Measurements from ENCODE around the gene MBNL2. TPM values are rescaled to one million over a fixed set of nuclear protein-coding genes. Genes with fewer than 3 reads are reported as not detected.

The MBNL2 gene
- total RNA-seq, 1 donor from 2014 or later = 12.4 TPM

DNA sequence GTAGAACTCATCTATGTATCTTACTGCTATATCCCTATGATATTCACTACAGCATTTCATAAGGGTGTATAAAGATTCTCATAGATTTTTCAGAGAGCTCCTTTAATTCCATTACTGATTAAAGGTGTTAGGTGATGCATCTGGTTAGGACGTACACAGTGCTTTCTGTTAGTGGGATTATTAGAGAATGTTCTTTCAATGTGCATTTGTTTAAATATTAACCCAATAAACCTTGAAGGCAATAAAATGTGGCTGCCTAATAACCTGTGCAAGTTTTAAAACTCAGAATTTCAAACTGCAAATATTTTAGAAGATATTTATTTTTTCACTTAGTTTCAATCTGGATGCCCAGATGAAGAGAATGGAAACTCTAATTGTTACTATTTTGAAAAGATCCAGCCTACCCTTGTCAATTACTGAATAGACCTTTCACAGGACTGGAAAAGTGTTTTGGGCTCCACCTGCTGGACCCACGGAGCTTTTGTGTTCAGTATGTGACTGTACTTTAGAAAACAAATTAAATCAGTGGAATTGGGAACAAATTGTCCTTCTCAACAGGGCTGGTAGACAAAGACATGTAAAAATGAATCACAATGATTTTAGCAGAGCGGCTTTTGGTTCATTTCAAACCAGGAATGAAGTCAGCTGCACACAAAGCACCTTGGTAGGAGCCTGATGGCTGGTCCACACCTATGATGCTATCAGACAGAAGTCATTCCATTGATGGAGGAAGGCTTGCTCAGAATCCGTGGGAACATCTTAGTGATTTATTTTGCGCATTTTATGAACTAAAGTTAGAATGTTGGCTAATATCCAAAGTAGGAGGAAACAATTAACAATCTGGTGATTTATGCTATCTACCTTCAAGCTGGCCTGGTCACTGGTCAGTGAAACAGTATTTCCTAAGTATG, 122.4 kb downstream of the MBNL2 start:
- DNase-seq = peak; percentile 56
- H3K27me3 Mint-ChIP-seq (ENCODE audit: unreplicated experiment) = no peaks in the 10 kb centered on the region
- no peaks in the 10 kb centered on the region for H3K36me3 Mint-ChIP-seq (ENCODE audit: unreplicated experiment)
- peaks cover 7% of the 10 kb centered on the region for H3K4me1 Mint-ChIP-seq (ENCODE audit: low read depth, unreplicated experiment)
- no peak overlapping the region for H3K27ac Mint-ChIP-seq (ENCODE audit: unreplicated experiment)
- TF ChIP-seq, protein P1, sequence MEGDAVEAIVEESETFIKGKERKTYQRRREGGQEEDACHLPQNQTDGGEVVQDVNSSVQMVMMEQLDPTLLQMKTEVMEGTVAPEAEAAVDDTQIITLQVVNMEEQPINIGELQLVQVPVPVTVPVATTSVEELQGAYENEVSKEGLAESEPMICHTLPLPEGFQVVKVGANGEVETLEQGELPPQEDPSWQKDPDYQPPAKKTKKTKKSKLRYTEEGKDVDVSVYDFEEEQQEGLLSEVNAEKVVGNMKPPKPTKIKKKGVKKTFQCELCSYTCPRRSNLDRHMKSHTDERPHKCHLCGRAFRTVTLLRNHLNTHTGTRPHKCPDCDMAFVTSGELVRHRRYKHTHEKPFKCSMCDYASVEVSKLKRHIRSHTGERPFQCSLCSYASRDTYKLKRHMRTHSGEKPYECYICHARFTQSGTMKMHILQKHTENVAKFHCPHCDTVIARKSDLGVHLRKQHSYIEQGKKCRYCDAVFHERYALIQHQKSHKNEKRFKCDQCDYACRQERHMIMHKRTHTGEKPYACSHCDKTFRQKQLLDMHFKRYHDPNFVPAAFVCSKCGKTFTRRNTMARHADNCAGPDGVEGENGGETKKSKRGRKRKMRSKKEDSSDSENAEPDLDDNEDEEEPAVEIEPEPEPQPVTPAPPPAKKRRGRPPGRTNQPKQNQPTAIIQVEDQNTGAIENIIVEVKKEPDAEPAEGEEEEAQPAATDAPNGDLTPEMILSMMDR (IDR thresholded peaks at IDR 0.05; ENCODE audit: partially characterized antibody, unreplicated experiment) = peak; percentile 61
- H3K9me3 Mint-ChIP-seq (ENCODE audit: unreplicated experiment) = peaks cover 1% of the 10 kb centered on the region
- no peak overlapping the region for H3K4me3 Mint-ChIP-seq (ENCODE audit: unreplicated experiment)

DNA sequence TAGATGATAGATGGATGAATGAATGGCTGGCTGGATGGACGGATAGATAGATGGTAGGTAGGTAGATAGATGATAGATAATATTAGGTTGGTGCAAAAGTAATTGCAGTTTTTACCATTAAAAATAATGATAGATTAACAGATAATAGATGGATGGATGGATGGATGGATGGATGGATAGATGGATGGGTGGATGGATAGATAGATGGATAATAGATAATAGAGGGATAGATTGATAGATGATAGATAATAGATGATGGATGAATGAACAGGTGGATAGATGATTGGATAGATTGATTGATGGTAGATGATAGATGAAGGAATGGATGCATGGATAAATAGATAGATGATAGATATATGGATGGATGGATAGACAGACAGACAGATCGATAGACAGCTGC, 124.0 kb downstream of the MBNL2 start:
- no peak for DNase-seq
- TF ChIP-seq, protein P1 (IDR thresholded peaks at IDR 0.05; ENCODE audit: partially characterized antibody, unreplicated experiment) = no peak
- peaks cover 13% of the 10 kb centered on the region for H3K36me3 Mint-ChIP-seq (ENCODE audit: unreplicated experiment)
- no peaks in the 10 kb centered on the region for H3K27me3 Mint-ChIP-seq (ENCODE audit: unreplicated experiment)
- peaks cover 1% of the 10 kb centered on the region for H3K9me3 Mint-ChIP-seq (ENCODE audit: unreplicated experiment)
- peaks cover 2% of the 10 kb centered on the region for H3K4me1 Mint-ChIP-seq (ENCODE audit: low read depth, unreplicated experiment)
- no peak overlapping the region for H3K4me3 Mint-ChIP-seq (ENCODE audit: unreplicated experiment)
- H3K27ac Mint-ChIP-seq (ENCODE audit: unreplicated experiment) = no peak overlapping the region

DNA sequence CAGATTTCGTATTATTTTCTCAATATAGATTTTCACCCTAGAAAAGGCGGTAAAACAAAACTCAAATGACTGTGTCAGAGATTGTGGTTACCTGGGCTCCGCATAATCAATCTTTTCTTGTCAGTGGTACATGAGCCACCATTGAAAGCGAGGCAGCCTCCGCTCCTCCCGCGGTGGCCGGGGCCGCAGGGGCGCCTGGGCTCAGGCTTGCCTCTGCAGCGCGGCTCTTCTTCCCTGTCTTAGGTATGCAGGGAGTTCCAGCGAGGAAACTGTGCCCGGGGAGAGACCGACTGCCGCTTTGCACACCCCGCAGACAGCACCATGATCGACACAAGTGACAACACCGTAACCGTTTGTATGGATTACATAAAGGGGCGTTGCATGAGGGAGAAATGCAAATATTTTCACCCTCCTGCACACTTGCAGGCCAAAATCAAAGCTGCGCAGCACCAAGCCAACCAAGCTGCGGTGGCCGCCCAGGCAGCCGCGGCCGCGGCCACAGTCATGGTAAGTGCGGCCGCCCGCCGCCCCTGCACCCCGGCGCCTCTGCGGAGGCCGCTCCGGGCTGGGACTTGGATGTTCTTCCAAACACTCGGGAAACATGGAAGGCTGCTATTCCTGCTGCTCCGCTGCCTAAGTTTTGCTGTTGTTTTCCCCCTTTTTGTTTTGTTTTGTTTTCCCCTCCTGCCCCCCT, 124.6 kb downstream of the MBNL2 start:
- no peak overlapping the region for H3K4me3 Mint-ChIP-seq (ENCODE audit: unreplicated experiment)
- DNase-seq = no peak
- TF ChIP-seq, protein P1 (IDR thresholded peaks at IDR 0.05; ENCODE audit: partially characterized antibody, unreplicated experiment) = no peak
- H3K4me1 Mint-ChIP-seq (ENCODE audit: low read depth, unreplicated experiment) = no peaks in the 10 kb centered on the region
- H3K36me3 Mint-ChIP-seq (ENCODE audit: unreplicated experiment) = peaks cover 17% of the 10 kb centered on the region
- H3K27me3 Mint-ChIP-seq (ENCODE audit: unreplicated experiment) = no peaks in the 10 kb centered on the region
- peaks cover 4% of the 10 kb centered on the region for H3K9me3 Mint-ChIP-seq (ENCODE audit: unreplicated experiment)
- H3K27ac Mint-ChIP-seq (ENCODE audit: unreplicated experiment) = no peak overlapping the region

DNA sequence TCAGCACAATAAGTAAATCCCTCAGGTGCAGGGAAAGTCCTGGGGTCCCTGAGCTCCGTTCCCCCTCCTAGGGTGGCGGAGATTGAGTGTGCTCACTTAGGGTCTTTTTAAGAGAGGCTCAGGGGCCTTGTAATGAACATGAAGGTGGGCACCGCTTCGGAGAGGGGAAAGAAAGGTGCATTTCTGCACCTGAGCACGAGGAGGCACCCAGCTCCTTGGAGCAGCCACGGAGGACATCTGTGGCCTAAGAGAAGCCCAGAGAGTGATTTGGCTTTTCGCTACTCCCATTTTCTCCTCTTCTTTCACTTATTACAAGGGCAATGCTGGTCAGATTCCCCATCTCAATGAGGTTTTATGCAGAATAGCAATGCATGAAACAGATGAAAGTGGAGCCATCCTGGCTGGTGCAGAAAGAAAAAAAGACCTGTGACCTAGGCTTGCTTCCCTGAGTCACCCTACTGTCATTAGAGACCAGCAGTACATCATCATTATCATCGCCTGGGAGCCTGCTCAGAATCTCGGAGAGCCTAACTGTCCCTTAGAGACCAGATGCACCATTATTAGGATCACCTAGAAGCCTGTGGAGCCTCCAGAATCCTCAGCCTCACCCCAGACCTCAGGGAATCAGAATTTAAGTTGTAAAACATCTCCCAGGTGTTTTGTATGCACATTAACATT, 125.3 kb downstream of the MBNL2 start:
- Mint-ChIP-seq H3K9me3 (ENCODE audit: unreplicated experiment) (peaks cover 4% of the 10 kb centered on the region), H3K36me3 (ENCODE audit: unreplicated experiment) (peaks cover 17% of the 10 kb centered on the region), H3K27ac (ENCODE audit: unreplicated experiment) (no peak overlapping the region), H3K4me3 (ENCODE audit: unreplicated experiment) (no peak overlapping the region), H3K4me1 (ENCODE audit: low read depth, unreplicated experiment) (no peaks in the 10 kb centered on the region), H3K27me3 (ENCODE audit: unreplicated experiment) (no peaks in the 10 kb centered on the region)
- no peak for DNase-seq
- TF ChIP-seq, protein P1 (IDR thresholded peaks at IDR 0.05; ENCODE audit: partially characterized antibody, unreplicated experiment) = no peak
